Measurements from ENCODE around the gene SLC66A2.

DNA sequence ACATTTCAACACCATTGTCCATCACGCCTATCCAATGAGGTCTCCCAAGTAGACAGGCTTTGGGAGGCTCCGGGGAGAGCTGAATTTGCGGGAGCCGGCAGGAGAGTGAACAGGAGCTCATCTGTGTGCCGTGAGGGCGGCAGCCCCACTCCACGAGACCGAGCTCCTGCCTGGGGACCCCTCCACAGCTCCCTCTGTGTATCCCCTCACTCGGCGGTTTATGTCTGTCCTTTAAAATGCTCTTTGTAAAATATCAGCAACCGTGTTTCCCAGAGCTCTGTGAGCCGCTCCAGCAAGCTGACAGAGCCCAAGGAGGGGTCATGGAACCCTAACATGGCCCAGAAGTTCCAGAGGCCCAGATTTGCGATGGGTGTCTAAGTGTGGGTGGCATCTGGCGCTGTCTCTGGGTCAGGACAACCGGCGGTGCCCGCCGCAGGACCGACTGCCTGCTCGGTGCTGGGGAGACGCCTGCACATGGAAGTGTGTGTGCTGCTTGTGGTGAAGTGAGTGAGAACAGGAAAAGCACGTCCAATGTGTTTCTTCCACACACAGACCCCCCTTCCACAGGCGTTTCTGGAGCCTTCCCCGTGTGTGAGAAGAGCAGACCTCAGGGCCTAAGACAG, 34.8 kb downstream of the SLC66A2 start:
- TF ChIP-seq EZH2 (optimal IDR thresholded peaks at IDR 0.05; ENCODE audit: low read depth, low read length): no peak
- TF ChIP-seq, protein P1, sequence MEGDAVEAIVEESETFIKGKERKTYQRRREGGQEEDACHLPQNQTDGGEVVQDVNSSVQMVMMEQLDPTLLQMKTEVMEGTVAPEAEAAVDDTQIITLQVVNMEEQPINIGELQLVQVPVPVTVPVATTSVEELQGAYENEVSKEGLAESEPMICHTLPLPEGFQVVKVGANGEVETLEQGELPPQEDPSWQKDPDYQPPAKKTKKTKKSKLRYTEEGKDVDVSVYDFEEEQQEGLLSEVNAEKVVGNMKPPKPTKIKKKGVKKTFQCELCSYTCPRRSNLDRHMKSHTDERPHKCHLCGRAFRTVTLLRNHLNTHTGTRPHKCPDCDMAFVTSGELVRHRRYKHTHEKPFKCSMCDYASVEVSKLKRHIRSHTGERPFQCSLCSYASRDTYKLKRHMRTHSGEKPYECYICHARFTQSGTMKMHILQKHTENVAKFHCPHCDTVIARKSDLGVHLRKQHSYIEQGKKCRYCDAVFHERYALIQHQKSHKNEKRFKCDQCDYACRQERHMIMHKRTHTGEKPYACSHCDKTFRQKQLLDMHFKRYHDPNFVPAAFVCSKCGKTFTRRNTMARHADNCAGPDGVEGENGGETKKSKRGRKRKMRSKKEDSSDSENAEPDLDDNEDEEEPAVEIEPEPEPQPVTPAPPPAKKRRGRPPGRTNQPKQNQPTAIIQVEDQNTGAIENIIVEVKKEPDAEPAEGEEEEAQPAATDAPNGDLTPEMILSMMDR (IDR thresholded peaks at IDR 0.05; ENCODE audit: low read length): no peak

Measured in MM.1S (cell line).